Epithelial cell of proximal tubule (primary cell): ENCODE data around the gene DBNL. TPM values are rescaled to one million over a fixed set of nuclear protein-coding genes. Genes with fewer than 3 reads are reported as not detected.

Source experiments
- DNase-seq: peaks from one replicate; pipeline ENCODE4 v3.0.0-alpha.2; 2011; ENCODE audit warnings: low read depth
- H3K4me3 ChIP-seq: 2 replicates; pipeline ENCODE4 v1.5.1; 2011; ENCODE audit warnings: low read depth, mild to moderate bottlenecking, low read length
- total RNA-seq: library from RNA; depleted of rRNA; stranded (reverse); fragments of >200 nt; gene quantifications from 2 replicates; pipeline ENCODE4 v1.2.3, GENCODE V29; 2015
- TF ChIP-seq, protein P1 (sequence below): conservative IDR thresholded peaks from 2 replicates; pipeline ENCODE4 v1.5.1; 2012; ENCODE audit warnings: low read depth, mild to moderate bottlenecking, low read length

Gene DBNL
- total RNA-seq, 1 donor from 2014 or later = 97.7 TPM

DNA sequence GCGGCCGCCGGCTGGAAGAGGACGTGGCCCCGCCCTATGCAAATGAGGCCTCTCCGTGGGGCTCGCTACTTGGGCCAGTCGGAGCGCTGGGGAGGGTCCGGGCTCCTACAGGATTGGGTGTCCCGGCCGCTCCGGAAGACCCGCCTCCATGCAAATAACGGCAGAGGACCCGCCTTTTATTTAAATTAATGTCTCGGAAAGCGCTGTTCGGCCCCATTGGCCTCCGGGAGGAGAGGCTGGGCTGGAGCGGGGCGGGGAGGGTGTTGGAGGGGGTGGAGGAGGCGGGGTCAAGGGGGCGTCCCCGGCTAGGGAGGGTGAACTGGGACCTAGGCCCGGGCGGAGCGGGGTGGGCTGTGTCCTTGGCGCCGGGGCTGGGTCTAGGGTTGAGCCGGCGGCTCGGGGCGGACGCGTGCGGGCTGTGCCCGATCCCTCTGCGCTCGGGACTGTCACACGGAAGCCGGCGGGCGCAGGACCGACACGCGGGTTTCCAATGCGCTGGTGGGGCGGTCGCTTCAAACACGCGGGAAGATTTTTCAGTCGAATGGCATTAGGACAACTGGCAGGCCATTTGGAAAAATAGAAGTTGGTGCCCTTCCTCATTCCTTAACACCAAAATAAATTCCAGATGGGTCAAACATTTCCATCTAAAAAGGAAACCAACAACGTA lies 38.2 kb downstream of the DBNL start:
- TF ChIP-seq, protein P1, sequence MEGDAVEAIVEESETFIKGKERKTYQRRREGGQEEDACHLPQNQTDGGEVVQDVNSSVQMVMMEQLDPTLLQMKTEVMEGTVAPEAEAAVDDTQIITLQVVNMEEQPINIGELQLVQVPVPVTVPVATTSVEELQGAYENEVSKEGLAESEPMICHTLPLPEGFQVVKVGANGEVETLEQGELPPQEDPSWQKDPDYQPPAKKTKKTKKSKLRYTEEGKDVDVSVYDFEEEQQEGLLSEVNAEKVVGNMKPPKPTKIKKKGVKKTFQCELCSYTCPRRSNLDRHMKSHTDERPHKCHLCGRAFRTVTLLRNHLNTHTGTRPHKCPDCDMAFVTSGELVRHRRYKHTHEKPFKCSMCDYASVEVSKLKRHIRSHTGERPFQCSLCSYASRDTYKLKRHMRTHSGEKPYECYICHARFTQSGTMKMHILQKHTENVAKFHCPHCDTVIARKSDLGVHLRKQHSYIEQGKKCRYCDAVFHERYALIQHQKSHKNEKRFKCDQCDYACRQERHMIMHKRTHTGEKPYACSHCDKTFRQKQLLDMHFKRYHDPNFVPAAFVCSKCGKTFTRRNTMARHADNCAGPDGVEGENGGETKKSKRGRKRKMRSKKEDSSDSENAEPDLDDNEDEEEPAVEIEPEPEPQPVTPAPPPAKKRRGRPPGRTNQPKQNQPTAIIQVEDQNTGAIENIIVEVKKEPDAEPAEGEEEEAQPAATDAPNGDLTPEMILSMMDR = no peak
- no peak for DNase-seq
- peak overlapping the region; percentile 75 for H3K4me3 ChIP-seq

DNA sequence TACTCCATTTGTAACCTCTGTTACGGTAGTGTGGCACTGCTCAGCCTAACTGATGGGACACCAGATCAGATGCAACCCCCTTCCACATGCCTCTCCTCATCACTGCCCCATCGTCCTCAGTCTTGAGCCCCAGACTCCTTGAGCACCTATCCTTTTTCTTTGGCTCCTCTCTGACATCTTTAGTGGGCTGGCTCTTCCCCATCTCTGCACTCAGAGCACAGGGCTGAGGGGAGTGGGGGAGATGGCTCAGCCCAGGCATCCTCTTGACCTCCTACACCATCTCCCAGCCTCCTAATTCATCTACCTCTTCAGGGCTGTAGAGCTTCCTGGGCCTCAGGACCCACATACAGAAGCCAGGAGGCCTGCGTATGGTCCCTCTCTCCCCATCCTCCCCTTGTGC lies 39.3 kb downstream of the DBNL start:
- no peak overlapping the region for H3K4me3 ChIP-seq
- DNase-seq = no peak
- TF ChIP-seq, protein P1 = no peak

DNA sequence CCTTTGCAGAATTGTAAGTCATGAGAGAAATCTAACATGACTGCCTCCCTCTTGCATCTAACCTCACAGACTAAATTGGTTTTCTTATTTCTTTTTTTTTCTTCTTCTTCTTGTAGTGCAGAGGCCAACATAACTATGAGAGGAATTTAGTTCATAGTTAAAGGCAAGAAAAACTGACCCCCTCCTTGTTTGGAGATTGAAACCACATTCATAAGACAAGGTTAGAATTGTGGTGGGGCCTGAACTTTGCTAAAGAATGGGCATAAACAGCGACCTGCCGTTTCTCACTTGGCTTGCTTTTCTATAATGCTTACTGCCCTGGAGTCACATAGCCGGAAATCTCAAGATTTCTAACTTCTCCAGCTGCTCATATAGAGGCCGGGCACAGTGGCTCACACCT lies 40.2 kb downstream of the DBNL start:
- no peak for DNase-seq
- TF ChIP-seq, protein P1 = no peak
- no peak overlapping the region for H3K4me3 ChIP-seq

DNA sequence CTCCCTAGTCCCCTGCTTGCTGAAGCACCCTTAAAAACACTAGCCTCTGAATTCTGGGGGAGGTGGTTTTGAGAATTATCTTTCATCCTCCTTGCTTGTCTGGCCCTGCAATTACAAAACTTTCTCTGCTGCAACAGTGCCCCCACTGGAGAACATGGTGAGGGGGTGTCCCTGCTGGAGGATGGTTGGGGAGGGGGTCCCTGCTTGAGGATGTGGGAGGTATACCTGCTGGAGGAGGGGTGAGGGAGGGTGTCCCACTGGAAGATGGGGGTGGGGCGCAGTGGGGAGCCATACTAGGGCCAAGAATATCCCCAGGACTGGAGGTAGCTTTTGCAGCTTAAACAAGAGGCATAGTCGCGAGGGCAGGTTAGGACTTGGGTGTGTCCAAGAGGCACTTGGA lies 41.0 kb downstream of the DBNL start:
- DNase-seq = no peak
- TF ChIP-seq, protein P1 = peak; percentile 31
- no peak overlapping the region for H3K4me3 ChIP-seq

DNA sequence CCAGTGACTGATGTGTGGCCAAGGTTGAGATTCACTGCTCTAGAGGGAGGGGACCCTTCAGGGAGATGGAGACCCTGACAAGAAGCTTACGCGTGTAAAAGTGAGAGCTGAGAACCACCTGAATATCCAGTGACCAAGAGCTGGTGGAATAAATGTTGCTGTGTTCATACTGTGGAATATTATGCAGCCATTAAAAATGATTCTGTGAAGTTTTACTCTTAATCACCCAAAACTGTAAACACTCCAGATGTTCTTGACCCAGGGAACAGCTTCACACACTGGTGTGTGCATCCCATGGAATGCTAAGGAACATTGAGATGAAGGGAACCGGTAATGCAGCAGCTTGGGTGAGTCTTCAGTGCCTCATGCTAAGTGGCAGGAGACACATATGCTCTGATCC lies 42.1 kb downstream of the DBNL start:
- no peak overlapping the region for H3K4me3 ChIP-seq
- TF ChIP-seq, protein P1 = no peak
- DNase-seq = no peak

DNA sequence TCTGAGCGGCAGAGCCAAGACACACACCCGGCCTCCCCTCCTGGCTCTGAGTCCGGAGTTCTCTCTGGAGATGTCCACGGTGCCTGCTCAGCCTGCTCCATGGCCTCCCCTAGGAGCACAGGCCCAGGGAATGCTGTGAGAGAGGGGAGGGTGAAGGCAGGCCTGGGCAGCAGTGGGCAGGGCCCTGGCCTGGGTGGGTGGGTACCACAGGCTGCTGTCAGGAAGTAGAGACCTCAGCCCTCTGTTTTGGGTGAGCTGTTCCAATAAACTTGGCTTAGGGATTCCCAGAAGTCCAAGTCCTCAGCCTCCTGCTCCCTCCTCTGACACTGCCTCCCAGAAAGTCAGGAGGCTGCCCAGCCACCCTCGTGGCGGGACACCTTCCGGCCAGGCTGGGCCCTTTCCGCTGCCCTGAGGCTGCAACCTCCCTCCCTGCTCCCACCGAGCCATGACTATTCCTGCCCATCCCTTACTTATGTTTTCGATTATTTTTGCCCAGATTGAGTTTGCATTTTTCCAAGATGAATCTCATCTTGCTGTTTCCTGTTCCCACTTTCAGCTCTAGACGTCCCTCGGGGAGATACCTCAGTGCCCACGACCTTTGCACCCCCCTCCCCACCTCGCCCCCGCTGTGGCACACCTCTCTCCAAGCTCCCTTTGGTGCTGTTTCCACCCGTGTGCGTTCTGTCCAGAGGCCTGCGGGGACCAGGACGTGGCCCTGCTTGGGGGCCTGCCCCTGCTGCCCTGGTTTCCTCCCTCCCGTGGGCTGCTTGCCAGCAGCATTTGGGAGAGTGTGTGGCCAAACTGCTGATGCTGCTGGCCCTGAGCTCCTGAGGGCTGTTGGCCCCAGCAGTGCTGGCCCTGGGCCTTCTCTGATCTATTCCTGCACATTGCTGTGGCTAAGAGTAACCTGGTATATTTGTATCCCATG lies 43.7 kb downstream of the DBNL start:
- TF ChIP-seq, protein P1 = no peak
- no peak overlapping the region for H3K4me3 ChIP-seq
- DNase-seq = no peak
